Fibroblast of lung (primary cell): Measurements from ENCODE around the gene PRR14L. TPM values are rescaled to one million over a fixed set of nuclear protein-coding genes. Genes with fewer than 3 reads are reported as not detected.
"Not testable (repeated sequence)": the region's sequence is repeated elsewhere in the genome, so short reads cannot be mapped to it uniquely, and the experiment has no call there.

Experiments
- DNase-seq, 2 donors: peaks; one replicate each; pipeline versions ENCODE4 v3.0.0 to v3.0.0-alpha.2; 2010; ENCODE audit warnings: low read depth in 2 of 2
- H2AFZ ChIP-seq: 2 replicates; pipeline ENCODE4 v1.5.1; 2012; ENCODE audit warnings: low read length, control low read depth, inconsistent platforms
- H3K27ac ChIP-seq: 2 replicates; pipeline ENCODE4 v1.5.1; 2011; ENCODE audit warnings: low read length, control low read depth; ENCODE audit not compliant: insufficient read depth
- H3K27me3 ChIP-seq: 2 replicates; pipeline ENCODE4 v1.5.1; 2011; ENCODE audit warnings: mild to moderate bottlenecking, low read length; ENCODE audit not compliant: control insufficient read depth, insufficient read depth
- H3K36me3 ChIP-seq: 2 replicates; pipeline ENCODE4 v1.5.1; 2011; ENCODE audit warnings: low read length; ENCODE audit not compliant: control insufficient read depth, insufficient read depth
- H3K4me1 ChIP-seq: 2 replicates; pipeline ENCODE4 v1.5.1; 2011; ENCODE audit warnings: low read length; ENCODE audit not compliant: control insufficient read depth, insufficient read depth; ENCODE audit errors: extremely low read depth
- H3K4me2 ChIP-seq: 2 replicates; pipeline ENCODE4 v1.5.1; 2011; ENCODE audit warnings: low read length, control low read depth; ENCODE audit not compliant: insufficient read depth; ENCODE audit errors: extremely low read depth
- H3K4me3 ChIP-seq, 4 experiments: fragments of 200-600 bp in 1 of 4; sonication (generic) in 1 of 4; replicated peaks in 1 of 4; 2 replicates each; pipeline ENCODE4 v1.5.1; 2011 to 2016; ENCODE audit warnings: low read length in 4 of 4, low read depth in 3 of 4, mild to moderate bottlenecking in 3 of 4, control low read depth in 2 of 4, inconsistent platforms in 1 of 4, mixed read lengths in 1 of 4; ENCODE audit not compliant: insufficient read depth in 1 of 4; ENCODE audit errors: control extremely low read depth in 1 of 4
- H3K79me2 ChIP-seq: 2 replicates; pipeline ENCODE4 v1.5.1; 2012; ENCODE audit warnings: mild to moderate bottlenecking, low read length, inconsistent platforms; ENCODE audit not compliant: control insufficient read depth, insufficient read depth
- H3K9ac ChIP-seq: 2 replicates; pipeline ENCODE4 v1.5.1; 2011; ENCODE audit warnings: mild to moderate bottlenecking, low read length, control low read depth; ENCODE audit not compliant: insufficient read depth
- H3K9me3 ChIP-seq: 2 replicates; pipeline ENCODE4 v1.5.1; 2012; ENCODE audit warnings: low read depth, low read length; ENCODE audit not compliant: control insufficient read depth, insufficient read depth
- H4K20me1 ChIP-seq: 2 replicates; pipeline ENCODE4 v1.5.1; 2011; ENCODE audit warnings: low read length; ENCODE audit not compliant: control insufficient read depth, insufficient read depth; ENCODE audit errors: extremely low read depth
- CTCF ChIP-seq, 2 donors: IDR thresholded peaks in 1 of 2; conservative IDR thresholded peaks in 1 of 2; 1 replicate in 1 of 2; 2 replicates in 1 of 2; pipeline ENCODE4 v1.5.1; 2011 to 2012; ENCODE audit warnings: low read length in 2 of 2, control low read depth in 1 of 2, inconsistent platforms in 1 of 2, low read depth in 1 of 2, mild to moderate bottlenecking in 1 of 2
- EZH2 ChIP-seq: IDR thresholded peaks from 2 replicates; pipeline ENCODE4 v1.5.1; 2012; ENCODE audit warnings: low read length, control low read depth, mild to moderate bottlenecking; ENCODE audit errors: missing control alignments
- polyA plus RNA-seq, 2 donors: library from polyadenylated mRNA; depleted of rRNA in 1 of 2; stranded (reverse) in 1 of 2; unstranded in 1 of 2; fragments of >200 nt; gene quantifications; 2 replicates each; pipeline ENCODE4 v1.2.1, GENCODE V29; 2011 to 2012; ENCODE audit warnings: missing spikeins in 1 of 2
- total RNA-seq: library from RNA; depleted of rRNA; stranded (reverse); fragments of >200 nt; gene quantifications from 2 replicates; pipeline ENCODE4 v1.2.1, GENCODE V29; 2014

Gene PRR14L
- total and polyA plus RNA-seq, 2 donors (not counting 1 experiment from before 2014, with no cell fraction given), result 14.4 to 17.3 TPM

DNA sequence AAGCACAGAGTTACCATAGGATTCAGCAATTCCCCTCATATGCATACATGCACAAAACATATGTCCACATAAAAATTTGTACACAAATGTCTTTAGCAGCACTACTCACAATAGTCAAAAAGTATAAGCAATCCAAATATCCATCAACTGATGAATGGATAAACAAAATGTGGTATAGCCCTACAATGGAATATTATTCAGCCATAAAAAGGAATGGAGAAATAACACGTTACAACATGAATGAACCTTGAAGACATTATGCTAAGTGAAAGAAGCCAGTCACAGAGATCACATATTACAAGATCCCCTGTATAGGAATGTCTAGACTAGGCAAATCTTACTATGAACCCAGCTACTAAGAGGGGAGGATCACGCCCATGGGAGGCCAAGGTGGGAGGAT is 7.2 kb downstream of the PRR14L start:
- Histone ChIP-seq H3K9me3 (no peaks in the 10 kb centered on the region), H2AFZ (no peak overlapping the region), H3K9ac (no peak overlapping the region), H3K4me3 (no peak overlapping the region), H3K4me1 (no peaks in the 10 kb centered on the region), H3K27ac (no peak overlapping the region), H3K4me2 (no peak overlapping the region), H3K27me3 (no peaks in the 10 kb centered on the region), H4K20me1 (no peaks in the 10 kb centered on the region), H3K79me2 (peaks cover 47% of the 10 kb centered on the region), H3K36me3 (no peaks in the 10 kb centered on the region)
- DNase-seq, result no peak
- TF ChIP-seq EZH2, result no peak
- no peak for TF ChIP-seq CTCF (conservative IDR thresholded peaks at IDR 0.05 in 1 of 2, IDR thresholded peaks at IDR 0.05 in 1 of 2; ENCODE audit: low read depth in 1 of 2, low read length in 2 of 2)

DNA sequence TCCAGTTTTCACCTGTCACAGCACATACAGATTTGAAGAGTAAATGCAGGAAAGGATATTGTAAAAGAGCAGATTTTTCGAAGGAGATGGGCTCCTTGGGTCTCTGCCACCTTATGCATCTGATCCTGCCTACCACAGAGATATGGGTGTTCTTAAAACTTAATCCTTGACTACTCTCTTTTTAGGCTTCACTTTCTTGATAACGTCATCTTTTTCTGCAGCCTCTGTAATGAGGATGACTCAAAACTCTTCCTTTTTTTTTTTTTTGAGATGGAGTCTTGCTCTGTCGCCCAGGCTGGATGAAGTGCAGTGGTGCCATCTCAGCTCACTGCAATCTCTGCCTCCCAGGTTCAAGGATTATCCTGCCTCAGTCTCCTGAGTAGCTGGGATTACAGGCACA is 7.8 kb downstream of the PRR14L start:
- Histone ChIP-seq H2AFZ (no peak overlapping the region), H3K4me3 (no peak overlapping the region), H3K9ac (no peak overlapping the region), H4K20me1 (no peaks in the 10 kb centered on the region), H3K36me3 (no peaks in the 10 kb centered on the region), H3K79me2 (peaks cover 43% of the 10 kb centered on the region), H3K27ac (no peak overlapping the region), H3K9me3 (no peaks in the 10 kb centered on the region), H3K4me2 (no peak overlapping the region), H3K4me1 (no peaks in the 10 kb centered on the region), H3K27me3 (no peaks in the 10 kb centered on the region)
- TF ChIP-seq EZH2, result no peak
- no peak for TF ChIP-seq CTCF (conservative IDR thresholded peaks at IDR 0.05 in 1 of 2, IDR thresholded peaks at IDR 0.05 in 1 of 2; ENCODE audit: low read depth in 1 of 2, low read length in 2 of 2)
- DNase-seq, result no peak

- H3K36me3 ChIP-seq, H3K4me1 ChIP-seq, H3K27ac ChIP-seq, H4K20me1 ChIP-seq, H3K4me3 ChIP-seq, H3K27me3 ChIP-seq, H3K4me2 ChIP-seq, H3K9me3 ChIP-seq, DNase-seq, H2AFZ ChIP-seq, H3K9ac ChIP-seq: not testable (repeated sequence)
- H3K79me2 ChIP-seq, result peaks cover 39% of the 10 kb centered on the region
Measured at GRCh38 chr22:31740314-31740713, 9.6 kb downstream of the PRR14L start.

- Histone ChIP-seq H3K9me3 (no peaks in the 10 kb centered on the region), H3K27me3 (no peaks in the 10 kb centered on the region), H3K9ac (no peak overlapping the region), H3K4me1 (no peaks in the 10 kb centered on the region), H4K20me1 (no peaks in the 10 kb centered on the region), H2AFZ (no peak overlapping the region), H3K4me2 (no peak overlapping the region), H3K79me2 (peaks cover 38% of the 10 kb centered on the region), H3K4me3 (no peak overlapping the region), H3K36me3 (no peaks in the 10 kb centered on the region), H3K27ac (no peak overlapping the region)
- no peak for DNase-seq
- TF ChIP-seq CTCF (conservative IDR thresholded peaks at IDR 0.05 in 1 of 2, IDR thresholded peaks at IDR 0.05 in 1 of 2; ENCODE audit: low read depth in 1 of 2, low read length in 2 of 2) (no peak), EZH2 (no peak)
Measured at GRCh38 chr22:31739795-31740201, 10.1 kb downstream of the PRR14L start.
